Measurements from ENCODE around the gene STT3B.
"Not testable (repeated sequence)": the region's sequence is repeated elsewhere in the genome, so short reads cannot be mapped to it uniquely, and the experiment has no call there.

Gene STT3B

DNA sequence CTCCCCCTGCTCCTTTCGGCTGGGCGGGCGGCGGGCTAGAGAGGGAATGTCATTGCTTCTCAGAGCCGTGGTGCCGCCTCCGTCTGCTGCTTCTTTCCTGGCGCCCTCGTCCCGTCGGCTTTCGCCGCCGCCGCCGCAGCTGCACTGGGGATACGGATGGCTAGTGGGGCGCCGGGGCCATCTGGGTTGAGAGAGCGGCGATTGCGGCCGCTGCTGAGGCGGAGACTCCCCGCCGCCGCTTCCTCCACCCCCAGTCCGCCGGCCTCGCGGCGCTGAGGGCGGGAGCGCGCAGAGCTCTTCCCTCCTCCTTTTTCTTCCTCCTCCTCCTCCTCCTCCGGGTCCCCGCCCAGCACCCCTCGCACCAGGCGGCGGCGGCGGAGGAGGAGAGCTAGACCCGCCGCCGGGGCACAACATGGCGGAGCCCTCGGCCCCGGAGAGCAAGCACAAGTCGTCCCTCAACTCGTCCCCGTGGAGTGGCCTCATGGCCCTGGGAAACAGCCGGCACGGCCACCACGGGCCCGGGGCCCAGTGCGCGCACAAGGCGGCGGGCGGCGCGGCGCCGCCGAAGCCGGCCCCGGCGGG lies at the start of gene STT3B:
Gene STT3B, plus strand, starts transcription at position 339 of the 582 bp plus-strand sequence. Its CDS starts 74 bp downstream, at position 413.
- DNase-seq (ENCODE audit: low read depth in 1 of 2, low spot score in 1 of 2), result peak; percentile 51 to 74

DNA sequence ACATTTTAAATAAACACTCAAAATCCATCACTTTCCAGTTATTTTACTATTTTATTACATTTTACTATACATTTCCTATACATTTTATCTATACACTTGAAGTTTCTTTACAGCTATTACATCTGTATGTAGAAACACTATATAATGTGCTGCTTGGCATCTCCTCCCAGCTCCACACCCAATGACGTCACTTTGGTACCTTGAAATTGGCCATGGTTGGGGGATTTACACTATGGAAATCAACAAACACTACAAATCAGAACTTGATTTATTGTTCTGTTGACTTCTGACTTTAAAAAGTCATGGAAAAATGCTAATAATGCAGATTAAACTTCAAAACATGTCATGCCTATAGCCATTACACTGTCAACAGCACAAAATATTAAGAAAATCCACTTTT lies 48.9 kb upstream of the STT3B start:
- DNase-seq (ENCODE audit: low read depth in 1 of 2, low spot score in 1 of 2), result no peak

DNA sequence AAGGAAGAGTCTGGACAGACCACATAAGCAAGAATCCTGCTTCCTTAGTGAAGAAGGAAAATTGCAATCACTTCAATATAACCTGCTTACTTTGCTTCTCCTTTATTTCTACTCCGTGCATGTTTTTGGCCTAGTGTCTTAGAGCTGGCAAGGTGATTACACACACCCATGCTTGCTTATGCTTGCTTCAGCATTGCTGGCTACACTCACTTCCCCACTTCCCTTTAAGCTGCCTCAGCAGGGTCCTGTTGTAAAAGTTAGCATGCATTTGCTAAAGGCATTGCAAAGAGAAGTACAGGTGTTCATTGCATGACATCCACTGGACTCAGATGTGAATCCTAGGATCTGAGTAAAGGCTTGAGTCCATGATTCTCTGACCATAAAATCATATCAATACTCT lies 47.5 kb upstream of the STT3B start:
- no peak for DNase-seq (ENCODE audit: low read depth in 1 of 2, low spot score in 1 of 2)

- no peak for DNase-seq (ENCODE audit: low read depth in 1 of 2, low spot score in 1 of 2)
These were observed 45.7 kb upstream of the STT3B start for GRCh38 chr3:31486865-31487533.

DNA sequence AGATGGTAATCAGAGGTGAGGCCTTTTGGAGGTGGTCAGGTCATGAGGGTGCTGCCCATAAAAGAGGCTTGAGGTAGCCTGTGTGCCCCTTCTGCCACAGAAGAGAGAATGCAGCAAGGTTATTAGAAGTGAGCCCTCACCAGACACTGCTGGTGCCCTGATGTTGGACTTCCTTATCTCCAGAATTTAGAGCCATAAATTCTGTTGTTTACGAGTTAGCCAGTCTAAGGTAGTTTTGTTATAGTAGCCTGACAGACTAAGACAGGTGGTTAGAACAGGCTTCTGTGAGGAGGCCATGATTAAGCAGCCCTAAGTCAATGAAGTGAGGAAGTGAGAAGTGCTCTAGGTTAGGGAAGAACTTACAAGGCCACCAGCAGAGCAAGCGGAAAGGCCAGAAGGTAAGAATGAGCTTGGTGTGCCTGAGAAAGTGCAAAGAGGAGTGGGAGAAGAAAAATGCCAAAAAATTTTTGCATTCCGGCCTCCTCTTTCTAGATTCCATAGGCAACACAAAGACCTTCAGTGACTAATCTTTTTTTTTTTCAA lies 44.2 kb upstream of the STT3B start:
- no peak for DNase-seq (ENCODE audit: low read depth in 1 of 2, low spot score in 1 of 2)

DNA sequence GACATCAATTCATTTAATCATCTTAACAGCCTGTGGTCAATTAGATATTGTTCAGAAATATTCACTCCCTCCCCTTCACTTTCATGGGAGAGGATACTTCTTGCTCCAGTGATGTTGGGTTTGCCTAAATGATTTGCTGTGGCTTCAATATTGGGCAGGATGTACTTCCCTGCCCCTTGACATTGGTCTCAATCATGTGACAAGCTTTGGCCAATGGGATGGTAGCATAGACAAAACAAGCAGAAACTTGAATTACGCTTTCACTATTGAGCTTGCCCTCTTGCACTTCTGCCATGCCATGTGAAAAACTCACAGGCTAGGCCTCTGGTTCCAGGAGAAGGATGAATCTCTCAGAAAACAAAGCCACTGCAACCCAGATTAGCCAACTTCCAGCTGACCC lies 42.2 kb upstream of the STT3B start:
- no peak for DNase-seq (ENCODE audit: low read depth in 1 of 2, low spot score in 1 of 2)

DNA sequence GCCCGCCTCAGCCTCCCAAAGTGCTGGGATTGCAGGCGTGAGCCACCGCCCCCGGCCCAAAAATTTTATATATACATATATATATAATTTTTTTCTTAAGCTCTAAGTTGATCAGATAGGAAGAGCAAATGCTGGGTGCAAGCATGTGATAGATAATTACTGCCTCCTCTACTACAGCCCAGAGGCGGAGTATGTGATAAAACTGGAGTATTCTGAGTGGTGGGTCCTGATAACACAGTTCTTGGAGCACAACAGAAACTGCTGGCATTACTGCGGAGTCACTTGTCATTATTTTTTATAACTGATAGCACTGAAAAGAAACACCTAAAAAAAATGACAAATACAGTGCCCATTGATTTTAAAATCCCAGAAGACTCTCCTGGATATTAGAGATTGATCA lies 41.1 kb upstream of the STT3B start:
- no peak for DNase-seq (ENCODE audit: low read depth in 1 of 2, low spot score in 1 of 2)

DNA sequence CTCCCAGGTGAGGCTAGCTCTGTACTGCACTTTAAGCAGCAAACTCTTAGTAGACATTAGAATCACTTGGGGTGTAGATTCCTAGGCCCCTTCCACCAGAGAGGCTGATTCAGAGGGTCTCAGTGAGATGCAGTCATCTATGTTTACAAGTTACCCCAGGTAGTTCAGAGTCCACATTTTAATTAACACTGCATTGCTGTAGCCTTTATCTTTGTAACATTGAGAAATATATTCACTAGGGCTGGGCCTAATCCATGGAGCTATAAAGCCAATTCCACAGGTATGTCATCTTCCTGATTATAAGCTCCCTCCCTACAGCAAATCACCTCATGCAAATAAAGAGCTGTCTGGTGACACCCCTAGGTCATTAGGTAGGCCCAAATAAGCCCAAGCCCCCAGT lies 39.6 kb upstream of the STT3B start:
- DNase-seq (ENCODE audit: low read depth in 1 of 2, low spot score in 1 of 2), result no peak

DNA sequence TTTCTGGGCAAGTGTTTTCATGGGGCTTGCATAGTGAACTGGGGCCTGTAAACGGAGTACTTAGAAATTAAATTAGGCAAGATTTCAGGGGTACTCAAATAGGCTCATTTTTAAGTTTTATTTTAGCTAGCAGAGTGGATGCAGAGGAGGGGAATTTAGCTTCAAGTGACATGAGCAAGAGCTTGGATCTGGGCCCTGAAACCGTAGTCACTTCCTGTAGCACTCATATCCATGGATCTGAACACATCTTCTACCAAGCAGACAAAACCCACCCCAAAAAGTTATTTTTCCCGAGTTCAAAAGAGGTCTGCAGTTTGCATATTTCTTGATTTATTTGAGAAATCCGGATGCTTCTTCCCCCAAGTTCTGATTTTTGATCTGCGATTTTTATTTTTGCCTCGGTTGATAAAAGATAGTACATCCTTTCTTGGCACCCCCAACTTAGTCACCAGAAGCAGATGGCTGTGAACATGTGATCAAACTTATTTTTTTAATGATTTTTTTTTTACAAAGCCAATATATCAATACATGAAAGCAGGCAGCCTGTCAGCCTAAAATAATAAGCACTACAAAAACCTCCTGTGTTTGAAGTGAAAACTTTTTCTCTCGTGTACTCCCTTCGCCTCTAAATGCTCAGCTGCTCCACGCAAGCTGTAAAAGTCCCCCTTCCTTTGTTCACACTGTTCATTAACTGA lies 36.6 kb upstream of the STT3B start:
- DNase-seq (ENCODE audit: low read depth in 1 of 2, low spot score in 1 of 2), result no peak

- no peak for DNase-seq (ENCODE audit: low read depth in 1 of 2, low spot score in 1 of 2)
These were observed 33.9 kb upstream of the STT3B start for GRCh38 chr3:31498791-31499190.

- no peak for DNase-seq (ENCODE audit: low read depth in 1 of 2, low spot score in 1 of 2)
These were observed 33.4 kb upstream of the STT3B start for GRCh38 chr3:31499281-31499680.

- no peak for DNase-seq (ENCODE audit: low read depth in 1 of 2, low spot score in 1 of 2)
These were observed 29.9 kb upstream of the STT3B start for GRCh38 chr3:31502803-31503221.

GRCh38 chr3:31503456-31503855 lies 29.3 kb upstream of the STT3B start:
- DNase-seq (ENCODE audit: low read depth in 1 of 2, low spot score in 1 of 2), result no peak

GRCh38 chr3:31504230-31504629 lies 28.5 kb upstream of the STT3B start:
- DNase-seq (ENCODE audit: low read depth in 1 of 2, low spot score in 1 of 2), result no peak

DNA sequence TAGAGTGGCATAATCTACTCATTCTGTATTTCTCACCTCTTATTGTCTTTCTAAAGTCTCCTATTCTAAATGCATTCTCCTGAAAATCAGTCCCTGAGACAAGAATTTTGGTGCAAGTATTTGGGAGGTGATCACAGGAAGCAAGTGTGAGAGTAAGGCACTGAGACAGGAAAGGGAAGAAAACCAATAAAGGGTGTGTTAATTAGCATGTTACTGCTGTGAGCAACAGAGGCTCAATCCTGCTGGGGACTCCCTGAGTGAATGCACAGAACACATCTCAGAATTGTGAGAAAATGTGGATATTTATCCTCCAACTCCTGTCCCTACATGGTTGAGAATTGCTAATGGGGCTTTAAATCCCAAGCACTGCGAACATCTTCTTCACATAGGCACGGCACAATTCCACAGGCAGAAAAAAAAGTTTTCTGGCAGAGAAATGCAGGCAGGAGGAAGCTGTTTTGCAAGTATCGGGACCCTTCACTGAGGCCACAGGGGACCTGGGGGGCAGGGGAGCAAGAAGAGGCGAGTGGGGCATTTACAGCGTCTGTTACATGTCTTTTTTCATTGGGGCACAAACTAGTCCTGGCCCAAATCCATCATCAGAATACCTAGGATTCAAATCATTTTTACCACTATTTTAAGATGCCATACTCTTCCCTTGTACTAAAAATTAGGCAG lies 27.2 kb upstream of the STT3B start:
- DNase-seq (ENCODE audit: low read depth in 1 of 2, low spot score in 1 of 2), result no peak

DNA sequence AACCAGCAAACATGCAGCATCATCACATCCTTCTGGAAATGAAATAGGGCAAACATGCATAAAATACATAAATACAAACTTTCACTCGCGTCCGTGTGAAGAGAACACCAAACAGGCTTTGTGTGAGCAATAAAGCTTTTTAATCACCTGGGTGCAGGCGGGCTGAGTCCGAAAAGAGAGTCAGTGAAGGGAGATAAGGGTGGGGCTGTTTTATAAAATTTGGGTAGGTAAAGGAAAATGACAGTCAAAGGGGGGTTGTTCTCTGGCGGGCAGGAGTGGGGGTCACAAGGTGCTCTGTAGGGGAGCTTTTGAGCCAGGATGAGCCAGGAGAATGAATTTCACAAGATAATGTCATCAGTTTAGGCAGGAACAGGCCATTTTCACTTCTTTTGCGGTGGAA lies 26.2 kb upstream of the STT3B start:
- not testable (repeated sequence) for DNase-seq (ENCODE audit: low read depth in 1 of 2, low spot score in 1 of 2)

GRCh38 chr3:31508452-31509146 lies 24.1 kb upstream of the STT3B start:
- DNase-seq (ENCODE audit: low read depth in 1 of 2, low spot score in 1 of 2), result no peak

GRCh38 chr3:31509147-31509728 lies 23.5 kb upstream of the STT3B start:
- DNase-seq (ENCODE audit: low read depth in 1 of 2, low spot score in 1 of 2), result no peak

GRCh38 chr3:31514570-31514969 lies 18.2 kb upstream of the STT3B start:
- no peak for DNase-seq (ENCODE audit: low read depth in 1 of 2, low spot score in 1 of 2)

GRCh38 chr3:31515486-31516284 lies 17.0 kb upstream of the STT3B start:
- no peak for DNase-seq (ENCODE audit: low read depth in 1 of 2, low spot score in 1 of 2)

Data from activated T-helper 1 cell treated with anti-CD3 and anti-CD28 coated beads, Interleukin-2, amount 50 U/mL, for 16 hours (primary cell).